GM13977 (cell line): Measurements from ENCODE around the gene PLEKHN1.

Source experiments
- DNase-seq: peaks from one replicate; pipeline ENCODE4 v3.0.0; 2012; ENCODE audit warnings: low spot score
- CTCF ChIP-seq: IDR thresholded peaks from 2 replicates; pipeline ENCODE4 v1.5.1; 2012; ENCODE audit warnings: mild to moderate bottlenecking, control low read depth; ENCODE audit not compliant: insufficient read depth; ENCODE audit errors: extremely low read depth, missing control alignments
- in situ Hi-C: fragments of 300-500 bp; cut with MboI; formaldehyde crosslinking; loops from one replicate; pipeline ENCODE4 v1.12.0; 2022; ENCODE audit warnings: low sequenced_read_pairs, low pct_unique_long_range_greater_than_20kb, mixed read lengths, inconsistent platforms; ENCODE audit not compliant: unreplicated experiment

PLEKHN1 gene

GRCh38 chr1:979744-980072 lies 13.4 kb downstream of the PLEKHN1 start:
- no peak for DNase-seq
- TF ChIP-seq CTCF, result no peak
- in situ Hi-C loops, result loop anchor here (10.0 kb wide), 1 partner anchor 85 kb away; no protein-coding TSS in a partner anchor

- DNase-seq, result no peak
- in situ Hi-C loops, result no loop called here
- no peak for TF ChIP-seq CTCF
Observed at GRCh38 chr1:980137-980571, 13.9 kb downstream of the PLEKHN1 start.

- no peak for DNase-seq
- no peak for TF ChIP-seq CTCF
- in situ Hi-C loops, result no loop called here
Observed at GRCh38 chr1:980602-981395, 14.5 kb downstream of the PLEKHN1 start.

GRCh38 chr1:981491-981954 lies 15.2 kb downstream of the PLEKHN1 start:
- DNase-seq, result no peak
- no peak for TF ChIP-seq CTCF

GRCh38 chr1:981955-982558 lies 15.8 kb downstream of the PLEKHN1 start, which contains the start of gene PERM1:
Gene PERM1 (minus strand): TSS chr1:982093. CDS start chr1:981029, 1,064 bp downstream.
- no peak for DNase-seq
- in situ Hi-C loops, result no loop called here
- no peak for TF ChIP-seq CTCF

More at GRCh38 chr1:981491-981954, 15.2 kb downstream of the PLEKHN1 start:
- in situ Hi-C loops, result no loop called here

GRCh38 chr1:982765-983436 lies 16.6 kb downstream of the PLEKHN1 start:
- no peak for DNase-seq
- in situ Hi-C loops, result no loop called here
- TF ChIP-seq CTCF, result no peak
